RWPE2 (cell line): ENCODE measurements around the gene ITGAV.

Source experiments
- ATAC-seq: fragments of 200-7000 bp; cut with Tn5 transposase; 3 replicates; pipeline ENCODE4 v1.9.1; 2021; ENCODE audit warnings: low read depth
- DNase-seq: peaks from one replicate; pipeline ENCODE4 v3.0.0-alpha.2; 2020; ENCODE audit warnings: low spot score
- H3K27ac ChIP-seq: fragments of 450-650 bp; 2 replicates; pipeline ENCODE4 v1.5.1; 2017; ENCODE audit warnings: mild to moderate bottlenecking; ENCODE audit not compliant: poor library complexity, severe bottlenecking
- H3K27me3 ChIP-seq: fragments of 250-450 bp; sonication (Bioruptor Pico); 2 replicates; pipeline ENCODE4 v1.5.1; 2021; ENCODE audit warnings: mild to moderate bottlenecking, moderate library complexity; ENCODE audit not compliant: insufficient read depth, poor library complexity, severe bottlenecking
- H3K36me3 ChIP-seq: fragments of 250-450 bp; sonication (Bioruptor Pico); 2 replicates; pipeline ENCODE4 v1.5.1; 2020; ENCODE audit warnings: low read depth, mild to moderate bottlenecking, moderate library complexity
- H3K4me1 ChIP-seq: fragments of 250-450 bp; sonication (Bioruptor Pico); 2 replicates; pipeline ENCODE4 v1.5.1; 2021; ENCODE audit warnings: mild to moderate bottlenecking, moderate library complexity; ENCODE audit not compliant: insufficient read depth, poor library complexity, severe bottlenecking
- H3K4me3 ChIP-seq: fragments of 250-450 bp; sonication (Bioruptor Pico); 2 replicates; pipeline ENCODE4 v1.5.1; 2021; ENCODE audit warnings: mild to moderate bottlenecking, moderate library complexity; ENCODE audit not compliant: severe bottlenecking
- H3K9me3 ChIP-seq: fragments of 250-450 bp; sonication (Bioruptor Pico); 2 replicates; pipeline ENCODE4 v1.5.1; 2021; ENCODE audit warnings: mild to moderate bottlenecking, moderate library complexity; ENCODE audit not compliant: severe bottlenecking
- CTCF ChIP-seq: fragments of 450-650 bp; IDR thresholded peaks from one replicate; pipeline ENCODE4 v1.5.1; 2017; ENCODE audit warnings: mild to moderate bottlenecking, moderate library complexity; ENCODE audit not compliant: poor library complexity, severe bottlenecking

Gene ITGAV

DNA sequence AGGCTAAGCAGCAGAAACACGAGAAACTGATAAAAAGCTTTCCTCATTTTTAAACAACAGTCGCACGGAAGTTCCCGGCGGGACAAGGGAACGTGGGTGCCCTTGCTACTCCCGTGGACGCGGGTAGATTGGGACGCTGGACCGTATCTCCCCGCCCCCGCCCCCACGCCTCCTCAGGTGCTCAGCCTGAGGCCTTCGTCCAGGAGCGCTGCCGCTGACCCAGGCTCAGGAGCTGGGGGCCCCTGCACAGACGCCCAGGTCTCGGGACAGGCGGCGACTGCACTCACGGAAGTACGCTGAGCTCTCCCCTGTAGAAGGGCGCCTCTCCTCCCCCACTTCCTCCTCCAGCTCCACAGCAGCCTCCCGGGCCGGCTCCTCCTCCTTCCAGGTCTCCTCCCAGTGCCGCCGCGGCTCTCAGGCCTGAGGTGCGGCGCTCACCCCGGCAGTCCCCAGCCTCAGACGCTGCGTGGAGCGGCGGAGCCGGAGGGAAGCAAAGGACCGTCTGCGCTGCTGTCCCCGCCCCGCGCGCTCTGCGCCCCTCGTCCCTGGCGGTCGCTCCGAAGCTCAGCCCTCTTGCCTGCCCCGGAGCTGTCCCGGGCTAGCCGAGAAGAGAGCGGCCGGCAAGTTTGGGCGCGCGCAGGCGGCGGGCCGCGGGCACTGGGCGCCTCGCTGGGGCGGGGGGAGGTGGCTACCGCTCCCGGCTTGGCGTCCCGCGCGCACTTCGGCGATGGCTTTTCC, at the start of gene ITGAV:
Gene ITGAV, plus strand, starts transcription at position 445 of the 738 bp plus-strand sequence. Its CDS starts 283 bp downstream, at position 728.
- ATAC-seq (peak; percentile 97), DNase-seq (peak; percentile 94)
- Histone ChIP-seq H3K4me1 (peaks cover 11% of the 10 kb centered on the region), H3K27ac (peak within 1 kb of the TSS; percentile 75), H3K27me3 (no peaks in the 10 kb centered on the region), H3K9me3 (no peaks in the 10 kb centered on the region), H3K36me3 (no peaks in the 10 kb centered on the region), H3K4me3 (peak within 1 kb of the TSS; percentile 83)
- TF ChIP-seq CTCF: peak; percentile 2

DNA sequence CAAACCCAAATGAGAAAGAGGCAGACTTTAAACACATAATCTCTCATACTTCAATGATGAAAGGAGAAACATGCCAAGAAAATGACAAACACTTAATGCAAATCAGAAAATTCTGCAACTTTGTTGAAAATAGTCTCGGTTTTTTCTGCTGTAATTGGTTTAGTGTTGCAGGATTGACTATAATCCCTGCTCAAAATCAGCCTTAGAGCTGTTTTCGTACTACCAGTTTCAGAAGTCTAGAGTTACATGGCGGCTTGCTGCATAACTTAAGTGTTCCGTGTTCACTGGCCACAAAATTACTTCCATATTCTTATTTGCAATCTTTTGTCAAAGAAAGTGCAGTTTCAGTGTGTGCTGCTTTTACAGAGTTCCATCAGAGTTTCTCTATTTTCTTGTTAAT, 48.9 kb upstream of the ITGAV start:
- H3K4me3 ChIP-seq: no peak overlapping the region
- no peak for ATAC-seq
- TF ChIP-seq CTCF: no peak
- no peaks in the 10 kb centered on the region for H3K36me3 ChIP-seq
- no peaks in the 10 kb centered on the region for H3K9me3 ChIP-seq
- H3K4me1 ChIP-seq: peaks cover 22% of the 10 kb centered on the region
- no peaks in the 10 kb centered on the region for H3K27me3 ChIP-seq
- H3K27ac ChIP-seq: no peak overlapping the region
- no peak for DNase-seq

DNA sequence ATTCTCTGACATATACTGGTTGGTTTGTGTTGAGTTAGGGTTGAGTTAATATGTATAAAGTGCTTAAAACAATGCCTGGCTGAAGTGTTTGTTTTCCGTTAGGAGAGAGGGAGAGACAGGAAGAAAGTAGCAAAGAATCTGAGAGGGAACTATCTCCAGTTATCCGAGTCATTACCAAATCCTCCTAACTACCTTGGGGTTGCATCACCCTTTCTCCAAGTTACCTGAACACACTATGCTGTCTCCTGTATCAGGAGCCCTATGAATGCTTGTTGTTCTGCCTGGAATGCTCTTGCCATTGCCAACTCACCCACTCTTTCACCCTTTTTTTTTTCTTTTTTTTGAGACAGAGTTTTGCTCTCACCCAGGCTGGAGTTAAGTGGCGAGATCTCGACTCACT, 47.9 kb upstream of the ITGAV start:
- no peaks in the 10 kb centered on the region for H3K27me3 ChIP-seq
- DNase-seq (no peak), ATAC-seq (peak; percentile 26; the same call in 1 of the 3 replicates)
- H3K4me3 ChIP-seq: no peak overlapping the region
- H3K27ac ChIP-seq: no peak overlapping the region
- H3K9me3 ChIP-seq: no peaks in the 10 kb centered on the region
- peaks cover 22% of the 10 kb centered on the region for H3K4me1 ChIP-seq
- H3K36me3 ChIP-seq: no peaks in the 10 kb centered on the region
- TF ChIP-seq CTCF: no peak

DNA sequence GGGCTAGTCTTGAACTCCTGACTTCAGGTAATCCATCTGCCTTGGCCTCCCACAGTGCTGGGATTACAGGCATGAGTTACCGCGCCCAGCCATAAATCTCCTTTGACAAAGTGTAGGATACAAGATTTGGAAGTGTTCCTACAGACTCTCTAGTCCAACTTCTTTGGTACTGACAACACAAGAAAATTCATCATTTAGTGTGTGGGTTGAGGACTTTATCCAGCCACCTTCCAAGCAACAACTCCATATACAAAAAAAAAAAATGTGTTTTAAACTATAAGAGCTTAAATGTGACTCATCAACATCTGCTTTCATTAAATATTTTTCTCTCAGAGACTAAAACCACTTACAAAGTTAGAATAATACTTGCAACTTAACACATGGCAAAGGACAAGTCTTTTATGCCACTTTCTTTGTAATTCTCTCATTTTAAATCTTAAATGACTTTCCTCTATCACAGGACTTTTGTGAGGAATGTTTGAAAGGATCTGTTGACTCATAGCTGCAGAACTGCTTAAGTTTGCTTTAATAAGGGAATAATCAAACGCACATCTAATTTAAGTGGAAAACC, 46.2 kb upstream of the ITGAV start:
- no peak for TF ChIP-seq CTCF
- H3K9me3 ChIP-seq: no peaks in the 10 kb centered on the region
- DNase-seq: no peak
- H3K4me3 ChIP-seq: no peak overlapping the region
- H3K27ac ChIP-seq: peak overlapping the region; percentile 89
- no peaks in the 10 kb centered on the region for H3K36me3 ChIP-seq
- no peaks in the 10 kb centered on the region for H3K27me3 ChIP-seq
- H3K4me1 ChIP-seq: peaks cover 19% of the 10 kb centered on the region
- peak; percentile 39; the same call in 2 of the 3 replicates for ATAC-seq

- Histone ChIP-seq H3K4me1 (peaks cover 19% of the 10 kb centered on the region), H3K9me3 (no peaks in the 10 kb centered on the region), H3K4me3 (no peak overlapping the region), H3K36me3 (no peaks in the 10 kb centered on the region), H3K27ac (peak overlapping the region; percentile 89), H3K27me3 (no peaks in the 10 kb centered on the region)
- no peak for TF ChIP-seq CTCF
- ATAC-seq (peak; percentile 93), DNase-seq (no peak)
These were observed 45.6 kb upstream of the ITGAV start for GRCh38 chr2:186544255-186544675.
